Upper lobe of left lung (tissue), 4 donors: ENCODE measurements around the gene OR10C1.

Experiments
- EP300 ChIP-seq, 4 donors: sonication (generic); formaldehyde crosslinking; IDR thresholded peaks; one replicate each; pipeline ENCODE4 v1.5.1; 2017; ENCODE audit warnings: antibody characterized with exemption in 4 of 4, control low read depth in 2 of 4
- POLR2A ChIP-seq, 4 donors: fragments of 450-650 bp; IDR thresholded peaks; one replicate each; pipeline ENCODE4 v1.5.1; 2016 to 2017; ENCODE audit warnings: antibody characterized with exemption in 4 of 4, mild to moderate bottlenecking in 2 of 4

- TF ChIP-seq POLR2A (IDR thresholded peaks at IDR 0.05) (no peak), EP300 (IDR thresholded peaks at IDR 0.05) (no peak)
Observed at GRCh38 chr6:29474996-29475395, 35.9 kb downstream of the OR10C1 start.
